ENCODE results near the gene REPS1.

- no peak for TF ChIP-seq CTCF (conservative IDR thresholded peaks at IDR 0.05; ENCODE audit: low read length)
- TF ChIP-seq EZH2phosphoT487 (IDR thresholded peaks at IDR 0.05; ENCODE audit: borderline replicate concordance) = no peak
Measured at GRCh38 chr6:139030228-139030963, 42.3 kb upstream of the REPS1 start.

Data from Loucy (cell line).